Epithelial cell of esophagus (primary cell): Measurements from ENCODE around the gene PKNOX2.

Experiments
- DNase-seq: peaks from one replicate; pipeline ENCODE4 v3.0.0; 2010; ENCODE audit warnings: low read depth
- H3K4me3 ChIP-seq: 2 replicates; pipeline ENCODE4 v1.5.1; 2011; ENCODE audit warnings: mild to moderate bottlenecking, low read length, control low read depth
- CTCF ChIP-seq: IDR thresholded peaks from 2 replicates; pipeline ENCODE4 v1.5.1; 2011; ENCODE audit warnings: low read depth, mild to moderate bottlenecking, low read length, control low read depth, inconsistent platforms; ENCODE audit not compliant: insufficient read depth; ENCODE audit errors: missing control alignments

PKNOX2 gene

GRCh38 chr11:125379981-125380380, 215.4 kb downstream of the PKNOX2 start:
- no peak for TF ChIP-seq CTCF
- DNase-seq, result no peak

GRCh38 chr11:125380756-125381445, 216.3 kb downstream of the PKNOX2 start:
- no peak for TF ChIP-seq CTCF
- H3K4me3 ChIP-seq, result no peak overlapping the region
- DNase-seq, result no peak

More at GRCh38 chr11:125379981-125380380, 215.4 kb downstream of the PKNOX2 start:
- H3K4me3 ChIP-seq, result no peak overlapping the region

GRCh38 chr11:125381499-125382044, 217.0 kb downstream of the PKNOX2 start:
- no peak for DNase-seq
- H3K4me3 ChIP-seq, result no peak overlapping the region
- TF ChIP-seq CTCF, result no peak

GRCh38 chr11:125382314-125382791, 217.8 kb downstream of the PKNOX2 start:
- H3K4me3 ChIP-seq, result no peak overlapping the region
- DNase-seq, result no peak
- TF ChIP-seq CTCF, result no peak

GRCh38 chr11:125382822-125383221, 218.3 kb downstream of the PKNOX2 start:
- no peak for TF ChIP-seq CTCF
- DNase-seq, result no peak
- no peak overlapping the region for H3K4me3 ChIP-seq

GRCh38 chr11:125384825-125385224, 220.3 kb downstream of the PKNOX2 start:
- no peak for DNase-seq
- no peak for TF ChIP-seq CTCF
- H3K4me3 ChIP-seq, result no peak overlapping the region

- no peak for DNase-seq
These were observed 223.3 kb downstream of the PKNOX2 start for GRCh38 chr11:125387901-125388300.

More at GRCh38 chr11:125387901-125388300, 223.3 kb downstream of the PKNOX2 start:
- no peak for TF ChIP-seq CTCF
- H3K4me3 ChIP-seq, result no peak overlapping the region
